ENCODE results near the gene EGFL6. TPM values are rescaled to one million over a fixed set of nuclear protein-coding genes. Genes with fewer than 3 reads are reported as not detected.
A peak's percentile ranks its signal among the peaks of the same experiment; 100 is the strongest.
"Not testable (repeated sequence)": the region's sequence is repeated elsewhere in the genome, so short reads cannot be mapped to it uniquely, and the experiment has no call there.

The EGFL6 gene
- total and polyA plus RNA-seq, 3 experiments from 2014 or later = 0.58 to 0.59 TPM; not detected in 1

DNA sequence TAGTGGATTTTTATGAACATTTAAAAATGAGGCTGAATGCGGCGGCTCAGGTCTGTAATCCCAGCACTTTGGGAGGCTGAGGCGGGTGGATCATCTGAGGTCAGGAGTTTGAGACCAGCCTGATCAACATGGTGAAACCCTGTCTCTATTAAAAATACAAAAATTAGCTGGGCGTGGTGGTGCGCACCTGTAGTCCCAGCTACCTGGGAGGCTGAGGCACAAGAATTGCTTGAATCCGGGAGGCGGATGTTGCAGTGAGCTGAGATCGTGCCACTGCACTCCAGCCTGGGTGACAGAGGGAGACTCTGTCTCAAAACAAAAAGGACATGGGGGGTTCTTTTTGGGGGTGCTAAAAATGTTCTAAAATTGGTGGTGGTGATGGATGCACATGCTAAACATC is 100.4 kb downstream of the EGFL6 start:
- CTCF ChIA-PET = interaction anchor here (1.8 to 2.0 kb wide), 2 partner anchors 17 to 19 kb away, joined by 4 to 6 read pairs; partner anchors contain the start of gene RAB9A
- H3K9me3 ChIP-seq (ENCODE audit: low read length); H3K4me3 ChIP-seq (ENCODE audit: low read length); H3K27me3 ChIP-seq (ENCODE audit: insufficient read depth, low read length, poor library complexity, severe bottlenecking); H3K9me3 Mint-ChIP-seq; H3K36me3 ChIP-seq (ENCODE audit: insufficient read depth, low read length); POLR2A ChIA-PET; DNase-seq; H3K4me1 ChIP-seq (ENCODE audit: insufficient read depth, low read length): not testable (repeated sequence)
- Mint-ChIP-seq H3K4me3 (peak overlapping the region in 6 of 7 donors; percentile 77 to 90 (median 82)), H3K27me3 (peaks cover 0 to 12% of the 10 kb centered on the region in 2 donors), H3K27ac (peak overlapping the region; percentile 46 to 93 (median 90)), H3K36me3 (peaks cover 6 to 30% (median 23%) of the 10 kb centered on the region in 3 donors), H3K4me1 (peaks cover 7 to 25% (median 17%) of the 10 kb centered on the region in 3 donors)
- H3K27ac ChIP-seq (ENCODE audit: low read depth, low read length) = peak overlapping the region; percentile 56

DNA sequence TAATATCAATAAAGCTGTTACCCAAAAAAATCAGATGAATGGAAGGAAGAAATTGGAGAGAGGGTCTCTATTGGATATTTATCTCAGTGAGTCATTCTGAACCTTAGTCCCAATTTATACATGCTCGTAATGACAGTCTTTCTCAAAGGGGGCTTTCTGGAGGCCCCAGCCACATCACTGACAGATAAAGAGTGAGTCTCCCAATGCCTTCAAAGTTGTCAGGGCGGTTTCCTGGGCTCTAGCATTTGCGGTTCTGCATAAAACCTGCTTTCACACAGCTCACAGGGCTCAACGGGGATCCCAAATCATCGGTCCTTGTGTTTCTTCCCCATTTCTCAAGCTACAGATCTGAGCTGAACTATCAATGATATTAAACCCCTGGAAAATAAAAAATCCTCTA is 100.8 kb downstream of the EGFL6 start:
- ChIA-PET POLR2A (no interaction called here), CTCF (interaction anchor here (1.8 to 2.0 kb wide), 2 partner anchors 17 to 19 kb away, joined by 4 to 6 read pairs; partner anchors contain the start of gene RAB9A)
- Mint-ChIP-seq H3K4me1 (peaks cover 7 to 25% (median 17%) of the 10 kb centered on the region in 3 donors), H3K27me3 (peaks cover 0 to 14% of the 10 kb centered on the region in 2 donors), H3K27ac (peak overlapping the region in 6 of 8 donors; percentile 49 to 93 (median 84)), H3K36me3 (peaks cover 4 to 26% (median 19%) of the 10 kb centered on the region in 3 donors), H3K9me3 (no peaks in the 10 kb centered on the region), H3K4me3 (peak overlapping the region in 2 of 7 donors; percentile 29 to 48)
- no peaks in the 10 kb centered on the region for H3K36me3 ChIP-seq (ENCODE audit: insufficient read depth, low read length)
- H3K9me3 ChIP-seq (ENCODE audit: low read length) = no peaks in the 10 kb centered on the region
- no peak overlapping the region for H3K27ac ChIP-seq (ENCODE audit: low read depth, low read length)
- no peaks in the 10 kb centered on the region for H3K27me3 ChIP-seq (ENCODE audit: insufficient read depth, low read length, poor library complexity, severe bottlenecking)
- DNase-seq = no peak
- H3K4me1 ChIP-seq (ENCODE audit: insufficient read depth, low read length) = no peaks in the 10 kb centered on the region
- no peak overlapping the region for H3K4me3 ChIP-seq (ENCODE audit: low read length)

DNA sequence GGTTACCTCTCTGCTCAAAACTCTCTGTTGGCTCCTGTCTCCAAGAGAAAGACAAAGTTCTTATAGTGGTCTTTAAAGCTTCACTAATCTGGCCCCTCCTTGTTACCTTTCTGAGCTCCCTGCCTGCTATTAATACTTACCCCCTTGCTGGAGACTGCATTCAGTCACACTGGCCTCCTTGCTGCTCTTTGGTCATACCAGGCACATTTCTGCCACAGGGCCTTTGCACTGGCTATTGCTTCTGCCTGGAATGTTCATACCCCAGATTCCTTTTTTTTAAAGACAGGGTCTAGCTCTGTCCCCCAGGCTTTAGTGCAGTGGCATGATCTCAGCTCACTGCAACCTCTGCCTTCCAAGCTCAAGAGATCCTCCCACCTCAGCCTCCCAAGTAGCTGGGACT is 103.6 kb downstream of the EGFL6 start:
- Histone ChIP-seq H3K4me1 (ENCODE audit: insufficient read depth, low read length) (no peaks in the 10 kb centered on the region), H3K27ac (ENCODE audit: low read depth, low read length) (no peak overlapping the region), H3K4me3 (ENCODE audit: low read length) (no peak overlapping the region), H3K9me3 (ENCODE audit: low read length) (no peaks in the 10 kb centered on the region), H3K27me3 (ENCODE audit: insufficient read depth, low read length, poor library complexity, severe bottlenecking) (no peaks in the 10 kb centered on the region), H3K36me3 (ENCODE audit: insufficient read depth, low read length) (no peaks in the 10 kb centered on the region)
- H3K27me3 Mint-ChIP-seq = peaks cover 0 to 12% of the 10 kb centered on the region in 2 donors
- H3K9me3 Mint-ChIP-seq = no peaks in the 10 kb centered on the region
- H3K27ac Mint-ChIP-seq = no peak overlapping the region
- H3K4me1 Mint-ChIP-seq = peaks cover 7 to 25% (median 17%) of the 10 kb centered on the region in 3 donors
- POLR2A ChIA-PET = no interaction called here
- H3K4me3 Mint-ChIP-seq = no peak overlapping the region
- peaks cover 0 to 32% (median 15%) of the 10 kb centered on the region in 3 donors for H3K36me3 Mint-ChIP-seq
- CTCF ChIA-PET = no interaction called here
- no peak for DNase-seq

DNA sequence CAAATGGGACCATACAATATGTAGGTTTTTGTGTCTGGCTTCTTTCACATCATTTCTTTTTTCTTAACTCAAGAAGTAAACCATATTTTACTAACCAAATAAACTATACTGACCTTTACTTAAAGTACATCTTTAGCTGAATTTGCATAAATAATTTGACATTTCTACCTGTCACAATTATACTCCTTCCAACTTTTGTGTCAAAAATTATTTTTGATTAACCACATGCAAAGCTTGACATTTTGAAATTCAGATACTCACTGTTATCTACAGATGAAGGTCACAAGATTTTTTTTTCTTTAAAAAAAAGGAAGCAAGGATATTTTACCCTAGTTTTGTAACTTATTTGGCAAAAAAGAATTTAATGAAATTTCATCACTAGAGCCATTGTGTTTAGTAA is 107.5 kb downstream of the EGFL6 start:
- Histone ChIP-seq H3K4me3 (ENCODE audit: low read length) (no peak overlapping the region), H3K27ac (ENCODE audit: low read depth, low read length) (no peak overlapping the region), H3K9me3 (ENCODE audit: low read length) (no peaks in the 10 kb centered on the region), H3K4me1 (ENCODE audit: insufficient read depth, low read length) (no peaks in the 10 kb centered on the region), H3K36me3 (ENCODE audit: insufficient read depth, low read length) (no peaks in the 10 kb centered on the region), H3K27me3 (ENCODE audit: insufficient read depth, low read length, poor library complexity, severe bottlenecking) (no peaks in the 10 kb centered on the region)
- H3K36me3 Mint-ChIP-seq = peaks cover 3 to 12% (median 5%) of the 10 kb centered on the region in 3 donors
- ChIA-PET CTCF (no interaction called here), POLR2A (no interaction called here)
- H3K9me3 Mint-ChIP-seq = peaks cover 0 to 2% (median 0%) of the 10 kb centered on the region in 5 donors
- H3K4me3 Mint-ChIP-seq = no peak overlapping the region
- no peak for DNase-seq
- H3K4me1 Mint-ChIP-seq = no peaks in the 10 kb centered on the region
- peaks cover 0 to 11% of the 10 kb centered on the region in 2 donors for H3K27me3 Mint-ChIP-seq
- no peak overlapping the region for H3K27ac Mint-ChIP-seq

DNA sequence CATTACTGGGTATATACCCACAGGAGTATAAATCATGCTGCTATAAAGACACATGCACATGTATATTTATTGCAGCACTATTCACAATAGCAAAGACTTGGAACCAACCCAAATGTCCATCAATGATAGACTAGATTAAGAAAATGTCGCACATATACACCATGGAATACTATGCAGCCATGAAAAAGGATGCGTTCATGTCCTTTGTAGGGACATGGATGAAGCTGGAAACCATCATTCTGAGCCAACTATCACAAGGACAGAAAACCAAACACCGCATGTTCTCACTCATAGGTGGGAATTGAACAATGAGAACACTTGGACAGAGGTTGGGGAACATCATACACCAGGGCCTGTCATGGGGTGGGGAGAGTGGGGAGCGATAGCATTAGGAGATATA is 110.3 kb downstream of the EGFL6 start:
- H3K9me3 Mint-ChIP-seq; H3K4me1 Mint-ChIP-seq; H3K27me3 ChIP-seq (ENCODE audit: insufficient read depth, low read length, poor library complexity, severe bottlenecking); H3K4me1 ChIP-seq (ENCODE audit: insufficient read depth, low read length); H3K36me3 Mint-ChIP-seq; H3K36me3 ChIP-seq (ENCODE audit: insufficient read depth, low read length); H3K9me3 ChIP-seq (ENCODE audit: low read length); H3K27me3 Mint-ChIP-seq; H3K27ac Mint-ChIP-seq; H3K4me3 ChIP-seq (ENCODE audit: low read length); DNase-seq; H3K27ac ChIP-seq (ENCODE audit: low read depth, low read length); POLR2A ChIA-PET: not testable (repeated sequence)
- CTCF ChIA-PET = interaction anchor here (1.9 kb wide), 1 partner anchor 71 kb away, joined by 5 read pairs; no protein-coding TSS in a partner anchor
- H3K4me3 Mint-ChIP-seq = peak overlapping the region in 1 of 7 donors; percentile 32

DNA sequence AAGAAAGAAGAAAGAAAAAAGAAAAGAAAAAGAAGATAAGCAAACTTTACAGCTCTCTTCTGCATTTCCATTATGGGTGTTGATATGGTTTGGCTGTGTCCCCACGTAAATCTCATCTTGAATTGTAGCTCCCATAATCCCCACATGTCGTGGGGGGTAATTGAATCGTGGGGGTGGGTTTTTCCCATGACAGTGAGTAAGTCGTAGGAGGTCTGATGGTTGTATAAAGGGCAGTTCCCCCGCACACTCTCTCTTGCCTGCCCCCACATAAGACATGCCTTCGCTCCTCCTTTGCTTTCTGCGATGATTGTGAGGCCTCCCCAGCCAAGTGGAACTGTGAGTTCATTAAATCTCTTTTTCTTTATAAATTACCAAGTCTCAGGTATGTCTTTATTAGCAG is 112.2 kb downstream of the EGFL6 start:
- no peak for DNase-seq
- Histone ChIP-seq H3K36me3 (ENCODE audit: insufficient read depth, low read length) (no peaks in the 10 kb centered on the region), H3K4me3 (ENCODE audit: low read length) (no peak overlapping the region), H3K4me1 (ENCODE audit: insufficient read depth, low read length) (no peaks in the 10 kb centered on the region), H3K27me3 (ENCODE audit: insufficient read depth, low read length, poor library complexity, severe bottlenecking) (no peaks in the 10 kb centered on the region), H3K9me3 (ENCODE audit: low read length) (no peaks in the 10 kb centered on the region), H3K27ac (ENCODE audit: low read depth, low read length) (no peak overlapping the region)
- H3K9me3 Mint-ChIP-seq = peaks cover 0 to 2% (median 0%) of the 10 kb centered on the region in 5 donors
- ChIA-PET CTCF (interaction anchor here (1.9 kb wide), 1 partner anchor 69 kb away, joined by 5 read pairs; no protein-coding TSS in a partner anchor), POLR2A (no interaction called here)
- H3K27me3 Mint-ChIP-seq = peaks cover 0 to 5% of the 10 kb centered on the region in 2 donors
- peaks cover 0 to 4% (median 4%) of the 10 kb centered on the region in 3 donors for H3K36me3 Mint-ChIP-seq
- no peak overlapping the region for H3K27ac Mint-ChIP-seq
- no peak overlapping the region for H3K4me3 Mint-ChIP-seq
- peaks cover 10 to 26% (median 11%) of the 10 kb centered on the region in 3 donors for H3K4me1 Mint-ChIP-seq

Other genes with a start within 250 kb of the EGFL6 start
- not detected for gene ATXN3L, start 249.5 kb upstream of the EGFL6 start, total RNA-seq
- gene ATXN3L, start 249.5 kb upstream of the EGFL6 start, polyA plus RNA-seq = not detected
- 1 to 10 TPM; 2.7 to 3.4 TPM for gene TCEANC, start 83.5 kb downstream of the EGFL6 start, total RNA-seq
- gene TCEANC, start 83.5 kb downstream of the EGFL6 start, polyA plus RNA-seq = 10.3 TPM
- gene RAB9A, start 119.5 kb downstream of the EGFL6 start, total RNA-seq = 10 to 100 TPM; 27.1 to 32.8 TPM
- 48.1 TPM for gene RAB9A, start 119.5 kb downstream of the EGFL6 start, polyA plus RNA-seq
- 10 to 100 TPM; 18.7 to 19.0 TPM for gene TRAPPC2, start 165.0 kb downstream of the EGFL6 start, total RNA-seq
- gene TRAPPC2, start 165.0 kb downstream of the EGFL6 start, polyA plus RNA-seq = 50.6 TPM
- 10 to 100 TPM; 29.1 to 30.4 TPM for gene OFD1, start 165.1 kb downstream of the EGFL6 start, total RNA-seq
- 46.3 TPM for gene OFD1, start 165.1 kb downstream of the EGFL6 start, polyA plus RNA-seq
- gene GPM6B, start 247.5 kb downstream of the EGFL6 start, total RNA-seq = not detected
- 0.30 TPM for gene GPM6B, start 247.5 kb downstream of the EGFL6 start, polyA plus RNA-seq